WTC11 (cell line): ENCODE measurements around the gene PHLPP2. TPM values are rescaled to one million over a fixed set of nuclear protein-coding genes. Genes with fewer than 3 reads are reported as not detected.

Source experiments
- ATAC-seq: fragments of 200-7000 bp; cut with Tn5 transposase; 2 replicates; pipeline ENCODE4 v1.10.0; 2021; ENCODE audit warnings: mild to moderate bottlenecking, moderate library complexity
- CTCF ChIA-PET: fragments of 300-600 bp; sonication (Branson Sonifier 250); formaldehyde crosslinking; loops from one replicate; lab custom pipeline; 2021; ENCODE audit warnings: antibody characterized with exemption; lab: Charles Lee
- POLR2A ChIA-PET: fragments of 350-600 bp; sonication (Branson Sonifier 250); formaldehyde crosslinking; loops from one replicate; lab custom pipeline; 2021; ENCODE audit warnings: antibody characterized with exemption; lab: Charles Lee
- DNase-seq: peaks from one replicate; pipeline ENCODE4 v3.0.0; 2021; ENCODE audit warnings: low spot score
- H3K27ac Mint-ChIP-seq: 2 replicates; pipeline ENCODE4 v1.8.0; 2021; ENCODE audit warnings: mixed read lengths
- H3K27me3 Mint-ChIP-seq: 2 replicates; pipeline ENCODE4 v1.8.0; 2021; ENCODE audit warnings: low read depth, mild to moderate bottlenecking, moderate library complexity, mixed read lengths
- H3K36me3 Mint-ChIP-seq: 2 replicates; pipeline ENCODE4 v1.8.0; 2021; ENCODE audit warnings: mixed read lengths
- H3K4me1 Mint-ChIP-seq: 2 replicates; pipeline ENCODE4 v1.8.0; 2022; ENCODE audit warnings: mixed read lengths
- H3K4me3 Mint-ChIP-seq: 2 replicates; pipeline ENCODE4 v1.8.0; 2021; ENCODE audit warnings: mild to moderate bottlenecking, moderate library complexity, mixed read lengths
- H3K9me3 Mint-ChIP-seq: 2 replicates; pipeline ENCODE4 v1.8.0; 2021; ENCODE audit warnings: mixed read lengths
- ATF2 ChIP-seq: sonication (generic); formaldehyde crosslinking; IDR thresholded peaks from 2 replicates; pipeline ENCODE4 v1.8.1; 2022; ENCODE audit warnings: low read depth, missing genetic modification reagents, borderline replicate concordance
- CREB1 ChIP-seq: sonication (generic); formaldehyde crosslinking; IDR thresholded peaks from 2 replicates; pipeline ENCODE4 v1.8.0; 2023; ENCODE audit warnings: mild to moderate bottlenecking, missing genetic modification reagents
- GABPB1 ChIP-seq: sonication (generic); formaldehyde crosslinking; IDR thresholded peaks from 2 replicates; pipeline ENCODE4 v1.8.1; 2023; ENCODE audit warnings: mild to moderate bottlenecking, missing genetic modification reagents
- MAX ChIP-seq: sonication (generic); formaldehyde crosslinking; IDR thresholded peaks from 2 replicates; pipeline ENCODE4 v1.8.0; 2022; ENCODE audit warnings: mild to moderate bottlenecking, missing genetic modification reagents
- TCF7 ChIP-seq: sonication (generic); formaldehyde crosslinking; IDR thresholded peaks from 2 replicates; pipeline ENCODE4 v1.8.0; 2022; ENCODE audit warnings: mild to moderate bottlenecking, low read depth, missing genetic modification reagents, moderate library complexity
- ZNF121 ChIP-seq: sonication (generic); formaldehyde crosslinking; IDR thresholded peaks from 2 replicates; pipeline ENCODE4 v1.8.0; 2023; ENCODE audit warnings: missing genetic modification reagents
- ZNF416 ChIP-seq: fragments of 250-450 bp; sonication (Bioruptor Pico); IDR thresholded peaks from 2 replicates; pipeline ENCODE4 v1.9.0; 2021; ENCODE audit warnings: mild to moderate bottlenecking, inconsistent platforms
- total RNA-seq: library from RNA; stranded (reverse); gene quantifications from 3 replicates; pipeline ENCODE4 v1.2.3, GENCODE V29; 2021
- TF ChIP-seq, protein P1 (sequence below): fragments of 250-450 bp; sonication (Bioruptor Pico); IDR thresholded peaks from 2 replicates; pipeline ENCODE4 v1.9.0; 2021; ENCODE audit warnings: mild to moderate bottlenecking, borderline replicate concordance
- TF ChIP-seq, protein P2 (sequence below): sonication (generic); formaldehyde crosslinking; IDR thresholded peaks from 2 replicates; pipeline ENCODE4 v1.8.1; 2022; ENCODE audit warnings: low read depth, mild to moderate bottlenecking, moderate library complexity, missing genetic modification reagents, borderline replicate concordance
- TF ChIP-seq, protein P3 (sequence below): sonication (generic); formaldehyde crosslinking; IDR thresholded peaks from 2 replicates; pipeline ENCODE4 v1.8.1; 2023; ENCODE audit warnings: mild to moderate bottlenecking, missing genetic modification reagents

Gene PHLPP2
- total RNA-seq, 1 experiment from 2014 or later = 29.3 TPM

DNA sequence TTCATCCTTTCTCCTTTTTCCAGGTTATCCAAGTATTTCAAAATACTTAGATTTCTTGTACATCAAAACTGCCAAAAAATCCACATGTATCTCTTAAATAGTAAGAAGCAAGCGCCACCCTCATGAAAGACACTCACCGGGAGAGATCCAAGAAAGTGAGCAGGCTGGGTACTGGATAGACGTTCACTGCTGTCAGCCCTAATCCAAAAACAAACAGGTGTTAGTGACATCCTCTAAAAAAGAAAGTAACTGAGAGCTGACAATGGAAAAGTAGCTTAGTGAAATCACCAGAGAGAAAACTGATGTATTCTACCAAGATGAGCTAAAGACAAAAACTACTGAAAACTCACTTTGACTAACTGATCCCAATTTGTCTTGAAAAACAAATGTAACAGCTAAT is 52.4 kb downstream of the PHLPP2 start (continued):
- TF ChIP-seq ATF2 (CRISPR knock-in tag) (no peak), CREB1 (CRISPR knock-in tag) (no peak), TCF7 (CRISPR knock-in tag) (no peak), ZNF416 (no peak), MAX (CRISPR knock-in tag) (no peak)
- TF ChIP-seq, protein P1, sequence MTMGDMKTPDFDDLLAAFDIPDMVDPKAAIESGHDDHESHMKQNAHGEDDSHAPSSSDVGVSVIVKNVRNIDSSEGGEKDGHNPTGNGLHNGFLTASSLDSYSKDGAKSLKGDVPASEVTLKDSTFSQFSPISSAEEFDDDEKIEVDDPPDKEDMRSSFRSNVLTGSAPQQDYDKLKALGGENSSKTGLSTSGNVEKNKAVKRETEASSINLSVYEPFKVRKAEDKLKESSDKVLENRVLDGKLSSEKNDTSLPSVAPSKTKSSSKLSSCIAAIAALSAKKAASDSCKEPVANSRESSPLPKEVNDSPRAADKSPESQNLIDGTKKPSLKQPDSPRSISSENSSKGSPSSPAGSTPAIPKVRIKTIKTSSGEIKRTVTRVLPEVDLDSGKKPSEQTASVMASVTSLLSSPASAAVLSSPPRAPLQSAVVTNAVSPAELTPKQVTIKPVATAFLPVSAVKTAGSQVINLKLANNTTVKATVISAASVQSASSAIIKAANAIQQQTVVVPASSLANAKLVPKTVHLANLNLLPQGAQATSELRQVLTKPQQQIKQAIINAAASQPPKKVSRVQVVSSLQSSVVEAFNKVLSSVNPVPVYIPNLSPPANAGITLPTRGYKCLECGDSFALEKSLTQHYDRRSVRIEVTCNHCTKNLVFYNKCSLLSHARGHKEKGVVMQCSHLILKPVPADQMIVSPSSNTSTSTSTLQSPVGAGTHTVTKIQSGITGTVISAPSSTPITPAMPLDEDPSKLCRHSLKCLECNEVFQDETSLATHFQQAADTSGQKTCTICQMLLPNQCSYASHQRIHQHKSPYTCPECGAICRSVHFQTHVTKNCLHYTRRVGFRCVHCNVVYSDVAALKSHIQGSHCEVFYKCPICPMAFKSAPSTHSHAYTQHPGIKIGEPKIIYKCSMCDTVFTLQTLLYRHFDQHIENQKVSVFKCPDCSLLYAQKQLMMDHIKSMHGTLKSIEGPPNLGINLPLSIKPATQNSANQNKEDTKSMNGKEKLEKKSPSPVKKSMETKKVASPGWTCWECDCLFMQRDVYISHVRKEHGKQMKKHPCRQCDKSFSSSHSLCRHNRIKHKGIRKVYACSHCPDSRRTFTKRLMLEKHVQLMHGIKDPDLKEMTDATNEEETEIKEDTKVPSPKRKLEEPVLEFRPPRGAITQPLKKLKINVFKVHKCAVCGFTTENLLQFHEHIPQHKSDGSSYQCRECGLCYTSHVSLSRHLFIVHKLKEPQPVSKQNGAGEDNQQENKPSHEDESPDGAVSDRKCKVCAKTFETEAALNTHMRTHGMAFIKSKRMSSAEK (CRISPR knock-in tag) = no peak
- TF ChIP-seq, protein P2, sequence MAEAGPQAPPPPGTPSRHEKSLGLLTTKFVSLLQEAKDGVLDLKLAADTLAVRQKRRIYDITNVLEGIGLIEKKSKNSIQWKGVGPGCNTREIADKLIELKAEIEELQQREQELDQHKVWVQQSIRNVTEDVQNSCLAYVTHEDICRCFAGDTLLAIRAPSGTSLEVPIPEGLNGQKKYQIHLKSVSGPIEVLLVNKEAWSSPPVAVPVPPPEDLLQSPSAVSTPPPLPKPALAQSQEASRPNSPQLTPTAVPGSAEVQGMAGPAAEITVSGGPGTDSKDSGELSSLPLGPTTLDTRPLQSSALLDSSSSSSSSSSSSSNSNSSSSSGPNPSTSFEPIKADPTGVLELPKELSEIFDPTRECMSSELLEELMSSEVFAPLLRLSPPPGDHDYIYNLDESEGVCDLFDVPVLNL (CRISPR knock-in tag) = no peak

DNA sequence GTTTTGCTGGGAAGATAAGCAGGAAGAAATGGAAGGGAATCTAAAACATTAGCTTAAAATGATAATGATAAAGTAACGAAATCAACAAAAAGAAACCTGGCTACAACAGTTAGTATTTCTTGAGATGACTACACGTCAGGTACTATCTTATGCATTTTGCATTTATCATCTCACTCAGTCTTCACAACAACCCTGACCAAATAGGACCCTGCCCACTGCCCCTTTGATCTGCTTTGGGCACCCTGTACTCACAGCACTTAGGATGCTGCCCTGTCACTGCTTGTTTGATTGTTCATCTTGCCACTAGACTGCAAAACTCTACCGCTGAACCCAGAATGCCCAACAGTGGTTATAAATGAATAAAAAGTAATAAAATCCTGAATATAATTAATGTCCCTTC is 53.3 kb downstream of the PHLPP2 start:
- no peak for DNase-seq
- TF ChIP-seq, protein P3, sequence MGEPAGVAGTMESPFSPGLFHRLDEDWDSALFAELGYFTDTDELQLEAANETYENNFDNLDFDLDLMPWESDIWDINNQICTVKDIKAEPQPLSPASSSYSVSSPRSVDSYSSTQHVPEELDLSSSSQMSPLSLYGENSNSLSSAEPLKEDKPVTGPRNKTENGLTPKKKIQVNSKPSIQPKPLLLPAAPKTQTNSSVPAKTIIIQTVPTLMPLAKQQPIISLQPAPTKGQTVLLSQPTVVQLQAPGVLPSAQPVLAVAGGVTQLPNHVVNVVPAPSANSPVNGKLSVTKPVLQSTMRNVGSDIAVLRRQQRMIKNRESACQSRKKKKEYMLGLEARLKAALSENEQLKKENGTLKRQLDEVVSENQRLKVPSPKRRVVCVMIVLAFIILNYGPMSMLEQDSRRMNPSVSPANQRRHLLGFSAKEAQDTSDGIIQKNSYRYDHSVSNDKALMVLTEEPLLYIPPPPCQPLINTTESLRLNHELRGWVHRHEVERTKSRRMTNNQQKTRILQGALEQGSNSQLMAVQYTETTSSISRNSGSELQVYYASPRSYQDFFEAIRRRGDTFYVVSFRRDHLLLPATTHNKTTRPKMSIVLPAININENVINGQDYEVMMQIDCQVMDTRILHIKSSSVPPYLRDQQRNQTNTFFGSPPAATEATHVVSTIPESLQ = no peak
- Mint-ChIP-seq H3K27me3 (no peaks in the 10 kb centered on the region), H3K4me1 (0 out of 2 replicates have a peak, but pooled peaks cover 3% of the 10 kb centered on the region), H3K4me3 (no peak overlapping the region), H3K9me3 (no peaks in the 10 kb centered on the region), H3K36me3 (peaks cover 74% of the 10 kb centered on the region), H3K27ac (no peak overlapping the region)
- no peak for ATAC-seq
- POLR2A ChIA-PET = no interaction called here
- CTCF ChIA-PET = interaction anchor here (0.9 kb wide), 1 partner anchor 45 kb away, joined by 6 read pairs; the partner anchor contains the start of gene MARVELD3

GRCh38 chr16:71670537-71670936 is 54.0 kb downstream of the PHLPP2 start:
- no peak for ATAC-seq
- no peaks in the 10 kb centered on the region for H3K27me3 Mint-ChIP-seq
- DNase-seq = no peak
- POLR2A ChIA-PET = interaction anchor here (0.6 kb wide), 1 partner anchor 117 kb away, joined by 4 read pairs; no protein-coding TSS in a partner anchor
- TF ChIP-seq GABPB1 (peak; percentile 46; the same call in 1 of the 2 replicates), ZNF121 (CRISPR knock-in tag) (no peak)
- TF ChIP-seq, all 79 proteins: peak for 1
- peaks cover 74% of the 10 kb centered on the region for H3K36me3 Mint-ChIP-seq
- no peaks in the 10 kb centered on the region for H3K9me3 Mint-ChIP-seq
- peak overlapping the region; percentile 2; the same call in 1 of the 2 replicates for H3K27ac Mint-ChIP-seq
- no peak overlapping the region for H3K4me3 Mint-ChIP-seq
- 0 out of 2 replicates have a peak, but pooled peaks cover 3% of the 10 kb centered on the region for H3K4me1 Mint-ChIP-seq
- CTCF ChIA-PET = interaction anchor here (0.9 to 1.5 kb wide), 4 partner anchors 43 to 291 kb away, joined by 3 to 6 read pairs (median 3); partner anchors contain the start of gene MARVELD3
